ENCODE measurements around the gene RFPL1.

RFPL1 gene

DNA sequence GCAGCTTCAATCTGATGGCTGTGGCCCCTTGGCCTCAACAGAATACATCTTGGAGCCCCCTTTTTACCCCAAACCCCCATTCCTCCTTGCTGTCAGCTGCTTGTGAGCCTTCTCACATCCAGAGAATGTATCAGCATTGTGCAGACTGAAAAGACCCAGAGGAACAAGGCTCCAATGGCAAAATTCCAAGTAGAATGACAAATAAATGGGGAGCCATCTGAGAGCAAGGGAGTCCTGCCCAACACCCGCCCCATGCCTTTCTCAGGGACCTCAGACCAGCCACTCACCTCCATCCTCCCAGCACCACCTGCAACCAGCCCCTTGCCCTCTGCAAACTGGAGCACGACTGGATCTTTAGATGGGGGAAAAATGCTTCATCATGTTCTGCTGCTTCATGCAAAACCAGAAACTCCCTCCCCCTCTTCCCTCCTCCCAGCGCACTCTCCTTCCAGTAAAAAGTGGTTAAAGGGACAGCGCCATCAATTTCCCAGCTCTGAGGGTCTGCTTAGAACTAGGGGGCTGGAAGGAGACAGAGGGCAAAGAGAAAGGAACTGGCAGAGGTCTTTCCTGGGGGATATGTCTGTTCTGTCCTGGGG lies 39.4 kb downstream of the RFPL1 start:
- H3K9me3 Mint-ChIP-seq, result no peaks in the 10 kb centered on the region
- H3K36me3 Mint-ChIP-seq (ENCODE audit: low read depth), result no peaks in the 10 kb centered on the region
- peaks cover 38% of the 10 kb centered on the region for H3K4me1 Mint-ChIP-seq (ENCODE audit: low read depth)
- H3K27ac Mint-ChIP-seq, result peak overlapping the region; percentile 7
- intact Hi-C loops (cut with micrococcal nuclease), result loop anchor here (5.0 kb wide), 1 partner anchor 91 kb away; the partner anchor contains the start of gene AP1B1
- peak overlapping the region; percentile 59 for H3K4me3 Mint-ChIP-seq
- peaks cover 72% of the 10 kb centered on the region for H3K27me3 Mint-ChIP-seq

DNA sequence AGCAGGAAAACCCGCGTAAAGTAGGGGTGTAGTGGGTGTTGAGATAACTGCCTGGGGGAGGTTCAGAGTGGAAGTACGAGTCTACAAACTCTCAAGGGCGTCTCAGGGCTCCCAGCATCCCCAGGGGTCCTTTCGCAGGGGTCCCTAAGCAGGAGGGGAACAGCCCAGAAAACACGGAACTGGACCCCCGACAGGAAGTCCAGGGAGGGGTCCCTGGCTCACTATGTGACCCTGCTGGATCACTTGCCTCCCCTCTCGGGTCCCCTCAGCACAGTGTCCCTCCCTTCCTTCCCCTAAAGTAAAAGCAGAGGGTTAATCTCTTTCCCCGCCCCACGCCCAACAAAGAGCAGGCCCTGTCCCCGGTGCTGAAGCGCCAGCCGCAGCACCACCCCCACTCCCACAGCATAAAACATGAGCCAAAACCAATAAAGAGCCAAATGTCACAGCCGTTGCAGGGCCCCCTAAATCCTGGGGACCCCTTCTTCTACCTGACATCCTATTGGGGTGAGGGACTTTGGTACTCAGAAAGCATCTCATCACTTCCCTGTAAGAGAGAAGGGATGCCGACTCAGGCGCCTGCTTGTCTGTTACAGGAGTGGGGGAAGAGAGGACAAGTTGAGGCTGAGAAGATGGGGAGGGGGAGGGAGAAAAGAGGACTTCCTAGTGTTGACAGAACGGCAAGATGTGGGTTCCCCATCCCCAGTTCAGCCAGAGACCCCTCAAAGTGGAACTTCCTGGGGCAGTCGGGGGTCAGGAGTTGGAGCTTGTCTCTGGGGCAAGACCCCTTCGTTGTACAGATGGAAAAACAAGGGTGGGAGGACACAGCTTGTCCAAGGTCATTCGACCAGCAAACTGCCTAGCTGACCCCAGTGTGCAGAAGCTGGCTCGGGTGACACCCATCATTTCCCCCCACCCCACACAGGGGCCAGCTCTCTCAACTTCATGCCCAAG lies 40.2 kb downstream of the RFPL1 start:
- Mint-ChIP-seq H3K4me3 (peak overlapping the region; percentile 59), H3K36me3 (ENCODE audit: low read depth) (no peaks in the 10 kb centered on the region), H3K4me1 (ENCODE audit: low read depth) (peaks cover 38% of the 10 kb centered on the region), H3K9me3 (no peaks in the 10 kb centered on the region), H3K27ac (peak overlapping the region; percentile 7), H3K27me3 (peaks cover 74% of the 10 kb centered on the region)
- intact Hi-C loops (cut with micrococcal nuclease), result loop anchor here (5.0 kb wide), 1 partner anchor 91 kb away; the partner anchor contains the start of gene AP1B1

DNA sequence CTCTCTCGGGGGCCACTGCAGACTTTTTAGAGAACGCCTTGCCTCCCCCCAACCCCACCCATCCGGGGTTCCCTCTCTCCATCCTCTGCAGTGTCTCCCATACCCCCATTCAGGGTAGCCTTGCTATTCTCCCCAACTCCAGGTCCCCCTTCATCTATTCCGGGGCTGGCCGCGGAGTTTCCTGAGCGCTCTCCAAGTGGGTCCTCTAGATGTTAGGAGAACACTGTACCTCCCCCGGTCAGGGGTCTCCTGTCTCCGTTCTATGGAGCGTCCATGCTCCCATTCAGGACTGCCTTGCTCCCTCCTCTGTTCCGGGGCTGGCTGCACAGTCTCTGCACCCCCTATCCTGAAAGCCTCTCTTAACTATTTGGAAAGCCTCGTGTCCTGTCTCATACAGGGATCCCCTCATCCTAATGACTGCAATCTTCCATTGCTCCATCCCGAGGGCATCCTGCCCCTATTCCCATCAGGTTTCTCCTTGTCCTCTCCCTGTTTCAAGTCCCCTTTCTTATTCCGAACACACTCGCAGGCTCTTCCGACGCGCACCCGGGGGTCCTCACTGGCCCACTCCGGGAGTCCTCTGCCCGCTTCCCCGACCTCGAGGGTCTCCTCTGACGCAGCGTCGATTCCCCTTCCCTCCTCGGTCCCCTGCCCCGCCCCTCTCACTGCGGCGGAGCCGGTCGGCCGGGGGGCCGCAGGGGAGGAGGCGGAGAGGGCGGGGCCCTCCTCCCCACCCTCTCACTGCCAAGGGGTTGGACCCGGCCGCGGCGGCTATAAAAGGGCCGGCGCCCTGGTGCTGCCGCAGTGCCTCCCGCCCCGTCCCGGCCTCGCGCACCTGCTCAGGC lies 41.3 kb downstream of the RFPL1 start, which contains the start of gene NEFH:
NEFH (plus strand) TSS at position 802 of the 845 bp plus-strand sequence. CDS start 45 bp downstream, outside the sequence.
- Mint-ChIP-seq H3K27ac (no peak within 1 kb of the TSS), H3K36me3 (ENCODE audit: low read depth) (no peaks in the 10 kb centered on the region), H3K4me3 (peak within 1 kb of the TSS; percentile 62), H3K9me3 (no peaks in the 10 kb centered on the region), H3K27me3 (peaks cover 71% of the 10 kb centered on the region), H3K4me1 (ENCODE audit: low read depth) (peaks cover 38% of the 10 kb centered on the region)
- intact Hi-C loops (cut with micrococcal nuclease), result loop anchor here (5.0 kb wide), 1 partner anchor 92 kb away; the partner anchor contains the start of gene AP1B1

DNA sequence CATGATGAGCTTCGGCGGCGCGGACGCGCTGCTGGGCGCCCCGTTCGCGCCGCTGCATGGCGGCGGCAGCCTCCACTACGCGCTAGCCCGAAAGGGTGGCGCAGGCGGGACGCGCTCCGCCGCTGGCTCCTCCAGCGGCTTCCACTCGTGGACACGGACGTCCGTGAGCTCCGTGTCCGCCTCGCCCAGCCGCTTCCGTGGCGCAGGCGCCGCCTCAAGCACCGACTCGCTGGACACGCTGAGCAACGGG lies 41.8 kb downstream of the RFPL1 start:
- peak overlapping the region; percentile 62 for H3K4me3 Mint-ChIP-seq
- H3K4me1 Mint-ChIP-seq (ENCODE audit: low read depth), result peaks cover 38% of the 10 kb centered on the region
- peaks cover 71% of the 10 kb centered on the region for H3K27me3 Mint-ChIP-seq
- no peaks in the 10 kb centered on the region for H3K36me3 Mint-ChIP-seq (ENCODE audit: low read depth)
- H3K9me3 Mint-ChIP-seq, result no peaks in the 10 kb centered on the region
- intact Hi-C loops (cut with micrococcal nuclease), result no loop called here
- H3K27ac Mint-ChIP-seq, result no peak overlapping the region

DNA sequence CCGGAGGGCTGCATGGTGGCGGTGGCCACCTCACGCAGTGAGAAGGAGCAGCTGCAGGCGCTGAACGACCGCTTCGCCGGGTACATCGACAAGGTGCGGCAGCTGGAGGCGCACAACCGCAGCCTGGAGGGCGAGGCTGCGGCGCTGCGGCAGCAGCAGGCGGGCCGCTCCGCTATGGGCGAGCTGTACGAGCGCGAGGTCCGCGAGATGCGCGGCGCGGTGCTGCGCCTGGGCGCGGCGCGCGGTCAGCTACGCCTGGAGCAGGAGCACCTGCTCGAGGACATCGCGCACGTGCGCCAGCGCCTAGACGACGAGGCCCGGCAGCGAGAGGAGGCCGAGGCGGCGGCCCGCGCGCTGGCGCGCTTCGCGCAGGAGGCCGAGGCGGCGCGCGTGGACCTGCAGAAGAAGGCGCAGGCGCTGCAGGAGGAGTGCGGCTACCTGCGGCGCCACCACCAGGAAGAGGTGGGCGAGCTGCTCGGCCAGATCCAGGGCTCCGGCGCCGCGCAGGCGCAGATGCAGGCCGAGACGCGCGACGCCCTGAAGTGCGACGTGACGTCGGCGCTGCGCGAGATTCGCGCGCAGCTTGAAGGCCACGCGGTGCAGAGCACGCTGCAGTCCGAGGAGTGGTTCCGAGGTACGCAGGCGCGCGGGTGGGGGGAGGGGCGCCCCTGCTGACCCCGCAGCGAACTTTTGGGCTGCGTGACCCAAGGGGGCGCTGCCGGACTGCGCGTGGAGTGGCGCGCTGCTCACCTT lies 42.3 kb downstream of the RFPL1 start:
- Mint-ChIP-seq H3K4me1 (ENCODE audit: low read depth) (peaks cover 38% of the 10 kb centered on the region), H3K4me3 (peak overlapping the region; percentile 62), H3K36me3 (ENCODE audit: low read depth) (no peaks in the 10 kb centered on the region), H3K9me3 (no peaks in the 10 kb centered on the region), H3K27ac (peak overlapping the region; percentile 42), H3K27me3 (peaks cover 67% of the 10 kb centered on the region)
- intact Hi-C loops (cut with micrococcal nuclease), result no loop called here

DNA sequence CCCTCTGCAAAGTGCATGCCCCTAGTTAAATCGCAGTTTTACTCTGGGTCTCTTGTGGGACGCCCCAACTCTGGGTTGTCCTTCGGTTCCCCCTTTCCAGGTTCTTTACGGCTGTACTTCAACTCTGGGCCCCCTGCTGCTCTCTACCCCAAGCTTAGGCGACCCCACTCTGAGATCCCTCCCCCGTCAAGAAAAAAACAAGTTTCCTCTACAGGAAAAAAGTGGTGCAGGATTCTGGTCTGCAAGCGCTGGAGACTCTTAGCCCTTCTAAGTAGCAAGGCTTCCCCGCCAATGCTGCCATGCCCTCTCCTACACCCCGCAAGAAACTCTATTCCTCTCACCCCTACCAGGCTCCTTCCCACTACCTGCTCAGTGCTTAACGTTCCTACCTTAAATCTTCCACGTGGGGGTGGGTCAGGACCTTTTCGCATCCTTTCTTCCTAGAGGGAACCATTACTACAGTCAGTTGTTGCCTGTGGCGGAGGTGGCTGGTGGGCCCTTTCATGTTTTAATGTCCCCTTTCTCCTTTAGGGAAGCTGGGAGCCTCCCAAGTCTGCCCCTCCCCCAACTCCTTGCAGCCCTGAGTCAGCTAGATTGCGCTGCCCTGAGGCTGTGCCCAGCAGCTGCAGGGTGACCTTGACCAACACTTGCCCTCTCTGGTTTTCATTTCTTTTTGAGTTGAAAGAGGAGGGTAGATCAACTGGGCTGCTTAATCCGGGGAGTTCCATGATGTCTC lies 43.0 kb downstream of the RFPL1 start:
- peak overlapping the region; percentile 42 for H3K27ac Mint-ChIP-seq
- H3K27me3 Mint-ChIP-seq, result peaks cover 60% of the 10 kb centered on the region
- intact Hi-C loops (cut with micrococcal nuclease), result no loop called here
- no peaks in the 10 kb centered on the region for H3K9me3 Mint-ChIP-seq
- peak overlapping the region; percentile 62 for H3K4me3 Mint-ChIP-seq
- peaks cover 5% of the 10 kb centered on the region for H3K36me3 Mint-ChIP-seq (ENCODE audit: low read depth)
- H3K4me1 Mint-ChIP-seq (ENCODE audit: low read depth), result peaks cover 38% of the 10 kb centered on the region

DNA sequence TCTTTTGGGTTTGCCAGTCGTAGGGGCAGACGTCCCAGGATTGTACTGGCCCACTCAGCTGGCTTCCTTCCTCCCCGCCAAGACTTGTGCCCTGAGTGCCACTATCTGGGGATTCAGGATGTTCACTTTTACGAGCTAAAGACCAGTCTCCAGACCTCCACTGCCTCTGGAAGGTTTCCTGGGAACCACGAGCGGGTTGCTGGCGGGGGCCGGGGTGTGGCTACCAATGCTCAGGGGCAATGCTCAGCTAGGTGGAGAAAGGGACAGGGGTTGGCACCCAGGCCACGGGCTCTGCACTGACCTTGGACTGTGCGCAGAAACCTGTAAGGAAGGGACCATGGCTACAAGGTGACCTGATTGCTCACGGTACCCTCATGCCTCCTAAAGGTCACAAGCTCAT lies 43.9 kb downstream of the RFPL1 start:
- Mint-ChIP-seq H3K27ac (peak overlapping the region; percentile 42), H3K36me3 (ENCODE audit: low read depth) (peaks cover 9% of the 10 kb centered on the region), H3K4me3 (no peak overlapping the region), H3K9me3 (no peaks in the 10 kb centered on the region), H3K27me3 (peaks cover 56% of the 10 kb centered on the region), H3K4me1 (ENCODE audit: low read depth) (peaks cover 38% of the 10 kb centered on the region)
- intact Hi-C loops (cut with micrococcal nuclease), result no loop called here

DNA sequence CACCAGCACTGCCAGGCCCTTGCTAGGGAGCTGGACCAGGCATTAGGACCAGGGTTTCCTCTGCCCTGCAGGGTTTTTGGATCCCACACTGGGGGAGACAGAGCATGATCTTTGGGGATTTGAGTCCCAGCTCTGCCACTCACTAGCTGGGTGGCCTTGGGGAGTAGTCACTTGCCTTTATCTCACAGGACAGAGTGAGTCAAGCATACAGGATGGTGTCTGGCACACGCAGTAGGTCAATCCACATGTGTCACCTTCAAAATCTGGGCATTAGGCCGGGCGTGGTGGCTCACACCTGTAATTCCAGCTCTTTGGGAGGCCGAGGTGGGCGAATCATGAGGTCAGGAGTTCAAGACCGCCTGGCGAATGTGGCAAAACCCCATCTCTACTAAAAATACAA lies 44.3 kb downstream of the RFPL1 start:
- Mint-ChIP-seq H3K27ac (no peak overlapping the region), H3K36me3 (ENCODE audit: low read depth) (peaks cover 9% of the 10 kb centered on the region), H3K27me3 (peaks cover 53% of the 10 kb centered on the region), H3K4me3 (no peak overlapping the region), H3K9me3 (no peaks in the 10 kb centered on the region), H3K4me1 (ENCODE audit: low read depth) (peaks cover 37% of the 10 kb centered on the region)
- intact Hi-C loops (cut with micrococcal nuclease), result no loop called here

DNA sequence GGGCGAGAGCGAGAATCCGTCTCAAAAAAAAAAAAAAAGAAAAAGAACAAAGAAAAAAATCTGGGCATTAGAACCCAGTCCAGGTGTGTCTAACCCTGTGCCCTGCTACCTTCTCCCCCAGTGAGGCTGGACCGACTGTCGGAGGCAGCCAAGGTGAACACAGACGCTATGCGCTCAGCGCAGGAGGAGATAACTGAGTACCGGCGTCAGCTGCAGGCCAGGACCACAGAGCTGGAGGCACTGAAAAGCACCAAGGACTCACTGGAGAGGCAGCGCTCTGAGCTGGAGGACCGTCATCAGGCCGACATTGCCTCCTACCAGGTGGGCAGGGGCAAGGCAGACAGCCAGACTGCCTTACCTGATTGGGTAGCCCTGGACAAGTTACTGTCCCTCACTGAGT lies 44.9 kb downstream of the RFPL1 start:
- peaks cover 48% of the 10 kb centered on the region for H3K27me3 Mint-ChIP-seq
- no peaks in the 10 kb centered on the region for H3K9me3 Mint-ChIP-seq
- H3K36me3 Mint-ChIP-seq (ENCODE audit: low read depth), result peaks cover 9% of the 10 kb centered on the region
- no peak overlapping the region for H3K4me3 Mint-ChIP-seq
- intact Hi-C loops (cut with micrococcal nuclease), result no loop called here
- H3K27ac Mint-ChIP-seq, result no peak overlapping the region
- peaks cover 32% of the 10 kb centered on the region for H3K4me1 Mint-ChIP-seq (ENCODE audit: low read depth)

DNA sequence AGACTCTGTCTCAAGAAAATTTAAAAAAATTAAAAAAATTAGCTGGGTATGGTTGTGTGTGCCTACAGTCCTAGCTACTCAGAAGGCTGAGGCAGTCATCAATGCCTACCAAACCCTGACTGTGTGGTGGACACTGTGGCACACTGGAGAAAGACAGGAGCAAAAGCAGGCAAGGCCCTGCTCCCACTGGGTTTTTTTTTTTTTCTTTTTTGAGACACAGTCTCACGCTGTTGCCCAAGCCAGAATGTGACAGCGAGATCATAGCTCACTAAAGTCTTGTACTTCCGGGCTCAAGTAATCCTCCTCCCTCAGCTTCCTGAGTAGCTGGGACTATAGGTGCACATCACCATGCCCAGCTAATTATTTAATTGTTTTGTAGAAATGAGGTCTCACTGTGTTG lies 46.3 kb downstream of the RFPL1 start:
- Mint-ChIP-seq H3K27me3 (peaks cover 34% of the 10 kb centered on the region), H3K9me3 (no peaks in the 10 kb centered on the region), H3K4me1 (ENCODE audit: low read depth) (peaks cover 30% of the 10 kb centered on the region), H3K36me3 (ENCODE audit: low read depth) (peaks cover 9% of the 10 kb centered on the region), H3K27ac (no peak overlapping the region), H3K4me3 (no peak overlapping the region)
- intact Hi-C loops (cut with micrococcal nuclease), result no loop called here

DNA sequence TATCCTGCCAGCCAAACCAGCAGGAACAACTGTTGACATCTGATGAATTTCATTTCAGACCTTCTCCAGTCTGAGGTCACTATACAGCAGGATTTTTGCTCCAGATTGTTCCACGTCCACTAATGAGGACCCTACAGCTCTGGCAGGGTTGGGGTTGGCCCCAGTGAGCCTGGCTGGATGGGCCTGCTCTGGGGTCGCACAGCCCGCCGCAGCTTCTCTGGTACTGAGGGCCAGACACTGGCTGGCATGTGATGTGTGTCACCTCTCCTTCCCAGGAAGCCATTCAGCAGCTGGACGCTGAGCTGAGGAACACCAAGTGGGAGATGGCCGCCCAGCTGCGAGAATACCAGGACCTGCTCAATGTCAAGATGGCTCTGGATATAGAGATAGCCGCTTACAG lies 47.1 kb downstream of the RFPL1 start:
- Mint-ChIP-seq H3K27ac (no peak overlapping the region), H3K4me1 (ENCODE audit: low read depth) (peaks cover 34% of the 10 kb centered on the region), H3K4me3 (no peak overlapping the region), H3K9me3 (no peaks in the 10 kb centered on the region), H3K36me3 (ENCODE audit: low read depth) (peaks cover 9% of the 10 kb centered on the region), H3K27me3 (peaks cover 26% of the 10 kb centered on the region)
- intact Hi-C loops (cut with micrococcal nuclease), result no loop called here

DNA sequence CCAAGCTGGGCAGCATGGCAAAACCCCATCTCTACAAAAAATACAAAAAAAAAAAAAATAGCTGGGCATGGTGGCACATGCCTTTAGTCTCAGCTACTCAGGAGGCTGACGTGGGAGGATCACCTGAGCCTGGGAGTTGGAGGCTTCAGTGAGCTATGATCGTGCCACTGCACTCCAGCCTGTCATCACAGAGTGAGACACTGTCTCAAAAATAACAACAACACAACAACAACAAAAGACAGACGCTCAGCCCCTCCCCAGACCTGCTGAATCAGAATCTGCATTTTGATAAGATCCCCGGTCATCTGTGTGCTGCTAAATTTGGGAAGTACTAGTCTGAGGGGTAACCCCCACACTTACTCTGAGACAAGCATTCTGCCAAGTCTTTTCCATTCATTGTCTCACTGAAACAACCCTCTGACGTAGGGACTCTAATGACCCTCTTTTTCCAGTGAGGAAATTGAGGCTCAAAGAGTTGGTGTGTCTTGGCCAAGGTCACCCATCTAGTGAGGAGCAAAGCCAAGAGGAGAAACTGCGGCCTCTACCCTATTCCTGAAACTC lies 49.1 kb downstream of the RFPL1 start:
- Mint-ChIP-seq H3K27ac (no peak overlapping the region), H3K9me3 (no peaks in the 10 kb centered on the region), H3K36me3 (ENCODE audit: low read depth) (peaks cover 9% of the 10 kb centered on the region), H3K4me1 (ENCODE audit: low read depth) (peaks cover 21% of the 10 kb centered on the region), H3K27me3 (peaks cover 5% of the 10 kb centered on the region), H3K4me3 (no peak overlapping the region)
- intact Hi-C loops (cut with micrococcal nuclease), result no loop called here
